SHP77 (cell line): ENCODE measurements around the gene TMEM134.

Experiments
- DNase-seq, 2 experiments: peaks; one replicate each; lab custom pipeline; 2025; lab: John Stamatoyannopoulos, UW

TMEM134 gene

DNA sequence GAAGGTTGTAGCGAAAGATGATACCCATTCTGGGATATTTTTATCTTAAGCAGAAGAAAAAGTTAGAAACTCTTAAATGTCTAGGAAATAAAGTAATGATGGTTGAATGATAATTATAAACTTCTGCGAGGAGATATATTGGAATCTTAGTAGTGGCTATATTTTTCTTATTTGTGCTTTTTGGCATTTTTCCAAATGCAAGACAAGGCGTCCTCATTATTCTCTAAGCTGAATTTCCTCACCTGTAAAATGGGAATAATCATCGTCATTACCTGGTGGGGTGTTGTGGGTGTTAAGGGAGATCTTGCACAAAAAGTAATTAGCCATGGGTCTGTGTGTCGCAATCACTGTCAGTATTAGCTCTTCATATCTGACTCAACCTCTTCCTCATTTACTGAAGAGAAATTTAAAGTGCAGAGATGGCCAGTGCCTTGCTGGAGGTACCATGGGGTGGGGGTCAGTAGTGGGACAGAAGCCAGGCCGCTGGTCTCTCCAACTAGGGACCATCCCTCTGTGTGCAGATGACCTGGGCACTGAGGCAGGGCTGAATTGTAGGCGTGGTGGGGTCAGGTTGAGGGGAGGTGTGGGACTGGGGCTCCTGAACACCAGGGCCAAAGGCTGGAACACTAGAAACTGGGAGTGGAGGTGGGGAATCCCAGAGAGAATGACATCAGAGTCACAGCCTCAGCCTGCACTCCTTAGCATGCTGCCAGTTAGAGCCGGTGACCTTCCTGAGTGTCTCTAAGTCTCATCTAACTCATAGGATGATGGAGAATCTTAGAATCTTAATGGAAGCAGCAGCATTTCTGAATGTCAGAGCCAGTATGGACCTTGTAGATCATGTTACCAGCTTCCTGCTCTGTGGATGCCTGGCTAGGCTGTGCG, 32.0 kb upstream of the TMEM134 start:
- no peak for DNase-seq

- no peak for DNase-seq
These were observed 31.4 kb upstream of the TMEM134 start for GRCh38 chr11:67500484-67500821.

DNA sequence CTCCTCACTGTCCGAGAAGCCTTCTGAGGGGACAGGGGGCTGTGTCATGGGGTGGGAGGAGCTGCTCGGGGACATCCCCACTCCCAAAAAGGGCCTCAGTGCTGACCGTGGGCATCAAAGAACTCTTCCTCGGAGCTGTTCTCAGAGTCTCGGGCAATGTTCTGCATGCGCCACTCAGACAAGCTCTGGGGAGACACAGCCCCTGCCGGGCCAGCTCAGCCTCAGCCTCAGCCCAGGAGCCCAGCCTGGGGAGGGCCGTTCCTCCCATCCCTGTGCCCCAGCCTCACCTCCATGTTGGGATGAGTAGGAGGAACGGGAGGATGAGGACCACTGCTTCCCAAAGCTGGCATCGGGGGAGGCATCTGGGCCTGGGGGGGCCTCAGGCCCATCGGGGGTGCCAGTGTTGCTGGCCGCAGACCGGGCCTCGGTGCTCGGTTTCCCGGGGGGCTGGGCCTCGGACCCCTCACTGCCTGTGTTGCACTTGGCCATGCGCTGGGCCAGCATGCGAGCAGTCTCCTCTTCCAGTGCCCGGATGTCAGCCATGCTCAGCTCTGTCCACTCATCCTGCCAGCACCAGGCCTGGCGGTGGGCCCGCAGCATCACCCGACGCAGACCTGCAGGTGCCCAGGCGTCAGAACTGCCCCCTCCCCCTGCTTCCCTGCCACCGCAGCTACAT, 30.9 kb upstream of the TMEM134 start:
- DNase-seq = no peak

- DNase-seq = no peak
These were observed 29.5 kb upstream of the TMEM134 start for GRCh38 chr11:67498544-67498972.

- no peak for DNase-seq
These were observed 28.7 kb upstream of the TMEM134 start for GRCh38 chr11:67497656-67498291.

- DNase-seq = no peak
These were observed 27.1 kb upstream of the TMEM134 start for GRCh38 chr11:67496113-67496512.

DNA sequence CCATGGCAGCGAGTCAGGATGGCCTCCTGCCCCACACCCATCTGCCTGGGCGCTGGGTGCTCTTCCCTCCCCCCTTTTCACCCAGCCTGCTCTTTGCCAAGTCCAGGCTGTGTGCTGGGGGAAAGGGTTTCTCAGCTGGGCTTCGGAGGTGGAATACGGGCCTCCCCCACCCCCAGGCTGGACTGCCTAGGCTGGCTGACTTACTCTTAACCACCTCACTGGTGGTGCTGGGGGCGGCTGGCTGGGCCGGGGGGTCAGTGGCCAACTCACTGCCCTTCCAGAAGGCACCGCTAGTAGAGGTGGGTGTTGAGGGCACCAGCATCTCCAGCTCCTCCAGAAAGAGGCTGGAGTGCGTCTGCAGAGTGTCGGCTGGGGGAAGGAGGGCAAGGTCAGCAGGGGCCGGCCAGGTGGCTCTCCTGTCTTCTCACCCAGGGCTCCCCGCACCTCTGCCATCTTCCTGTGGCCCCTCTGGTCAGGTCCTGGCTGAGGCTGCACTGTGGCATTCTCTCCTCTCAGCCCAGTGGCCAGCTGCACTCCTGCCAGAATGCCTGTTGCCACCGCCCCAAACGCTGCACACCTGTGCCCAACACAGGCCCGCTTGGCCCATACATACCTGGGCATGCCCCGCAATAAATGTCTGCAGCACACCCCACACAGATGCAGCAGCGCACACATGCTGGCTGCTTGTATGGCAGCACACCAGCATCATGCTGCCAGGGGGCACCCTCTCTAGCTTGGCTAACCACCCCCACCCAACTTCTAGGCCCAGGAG, 26.4 kb upstream of the TMEM134 start:
- no peak for DNase-seq

DNA sequence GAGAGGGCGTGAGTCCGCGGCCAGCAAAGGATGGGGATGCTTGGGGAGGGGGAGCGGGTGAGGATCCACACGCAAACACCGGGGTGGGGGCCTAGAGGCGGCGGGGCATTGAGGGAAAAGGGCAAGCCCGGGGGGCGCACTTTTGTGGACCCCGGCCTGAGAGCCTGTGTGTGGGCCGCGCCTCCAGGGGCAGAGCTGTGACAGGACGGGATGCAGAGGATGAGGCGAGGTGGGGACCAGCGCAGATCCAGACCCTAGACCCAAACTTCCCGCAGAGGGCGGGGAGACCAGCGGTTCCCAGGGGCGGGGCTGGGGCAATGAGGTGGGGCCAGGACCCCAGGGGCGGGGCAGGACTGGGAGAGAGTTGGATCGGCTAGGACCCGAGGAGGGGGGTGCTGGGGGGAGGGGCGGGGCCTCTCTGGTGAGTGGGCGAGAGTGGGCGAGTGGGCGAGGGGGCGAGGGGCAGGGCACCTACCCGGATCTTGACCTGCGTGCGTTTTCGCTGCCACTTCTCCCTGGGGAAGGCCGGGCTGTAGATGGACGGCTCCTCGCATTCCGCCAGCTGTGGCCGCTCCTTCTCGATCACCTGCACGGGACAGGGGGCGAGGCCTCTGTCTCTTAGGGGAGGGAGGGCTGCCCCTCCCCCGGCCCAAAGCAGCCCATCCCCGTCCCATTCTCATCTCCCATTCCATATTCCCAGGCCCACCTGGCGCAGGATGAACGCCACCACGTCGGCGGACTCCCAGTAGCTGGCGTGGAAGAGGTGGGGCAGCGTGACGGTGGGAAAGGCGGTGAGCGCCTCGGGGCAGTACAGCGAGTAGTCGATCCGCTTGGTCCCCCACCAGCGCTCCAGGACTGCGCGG, 25.6 kb upstream of the TMEM134 start:
- DNase-seq = no peak

DNA sequence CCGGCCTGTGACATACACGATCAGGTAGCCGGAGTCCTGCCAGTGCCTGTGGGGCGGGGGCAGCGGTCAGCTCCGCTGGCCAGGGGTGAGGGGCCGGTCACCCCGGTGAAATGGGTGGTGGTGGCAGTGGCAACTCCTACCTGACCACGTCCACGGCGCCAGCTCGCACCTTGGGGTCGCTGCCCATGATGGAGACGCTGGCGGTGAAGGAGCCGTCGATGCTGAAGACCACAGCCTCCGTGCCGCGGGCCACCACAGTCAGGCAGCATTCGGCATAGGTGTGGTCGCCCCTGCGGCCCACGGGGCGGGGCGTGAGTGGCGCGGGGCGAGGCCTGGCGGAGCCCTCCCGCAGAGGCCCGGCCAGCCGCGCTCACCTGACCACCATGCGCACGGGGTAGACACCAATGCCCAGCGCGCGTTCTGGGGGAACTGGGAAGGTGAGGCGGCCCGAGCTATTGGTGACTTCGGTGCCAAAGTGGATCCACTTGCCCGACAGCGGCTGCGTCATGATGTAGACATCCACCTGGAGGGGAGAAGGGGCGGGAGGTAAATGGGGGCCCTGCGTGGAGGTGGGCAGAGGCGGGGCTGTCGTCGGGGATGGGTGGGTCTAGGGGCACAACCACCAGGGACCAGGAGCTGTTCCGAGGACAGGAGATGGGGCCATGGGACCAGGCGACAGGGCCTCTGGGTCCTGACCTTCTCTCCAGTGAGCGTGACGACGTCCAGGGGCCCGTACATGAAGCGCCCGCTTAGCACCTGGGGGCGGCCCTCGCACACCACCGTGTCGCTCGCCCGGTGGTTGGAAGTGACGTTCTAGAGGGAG, 24.7 kb upstream of the TMEM134 start:
- no peak for DNase-seq

GRCh38 chr11:67492801-67493547, 23.9 kb upstream of the TMEM134 start:
- DNase-seq = no peak

DNA sequence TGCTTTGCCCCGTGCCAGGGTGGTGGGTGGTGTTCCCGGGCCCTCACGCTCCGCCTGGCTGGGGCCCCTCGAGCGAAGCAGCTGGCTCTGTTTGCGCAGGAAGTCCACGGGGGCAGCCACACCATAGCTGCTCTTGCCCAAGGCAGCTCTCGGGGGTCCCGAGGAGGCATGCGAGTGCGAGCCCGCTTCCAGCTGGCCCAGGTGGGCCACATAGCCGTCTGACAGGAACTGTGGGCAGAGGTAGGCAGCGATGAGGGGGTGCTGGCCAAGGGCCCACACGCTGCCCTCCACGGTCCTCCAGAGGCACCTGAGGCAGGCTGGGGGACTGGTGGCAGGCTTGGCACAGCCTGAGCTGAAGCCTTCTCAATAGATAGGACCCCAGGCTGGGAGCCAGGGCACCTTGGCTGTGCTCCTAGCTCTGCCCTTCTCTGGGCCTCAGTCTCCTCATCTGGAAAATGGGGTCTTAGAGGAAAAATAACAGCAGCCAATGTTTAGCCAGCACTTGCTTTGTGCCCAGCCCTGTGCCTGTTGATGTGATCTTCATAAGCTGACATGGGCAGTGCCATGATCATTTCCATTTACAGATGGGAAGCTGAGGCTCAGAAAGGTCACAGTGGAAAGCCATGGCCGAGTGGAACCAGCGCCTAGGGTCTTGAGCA, 23.1 kb upstream of the TMEM134 start:
- DNase-seq = no peak

GRCh38 chr11:67491276-67492068, 22.4 kb upstream of the TMEM134 start:
- no peak for DNase-seq

DNA sequence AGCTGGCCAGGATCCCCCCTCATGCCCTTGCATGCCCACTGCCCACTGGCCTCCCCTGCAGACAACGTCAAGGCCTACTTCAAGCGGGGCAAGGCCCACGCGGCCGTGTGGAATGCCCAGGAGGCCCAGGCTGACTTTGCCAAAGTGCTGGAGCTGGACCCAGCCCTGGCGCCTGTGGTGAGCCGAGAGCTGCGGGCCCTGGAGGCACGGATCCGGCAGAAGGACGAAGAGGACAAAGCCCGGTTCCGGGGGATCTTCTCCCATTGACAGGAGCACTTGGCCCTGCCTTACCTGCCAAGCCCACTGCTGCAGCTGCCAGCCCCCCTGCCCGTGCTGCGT, 21.6 kb upstream of the TMEM134 start:
- DNase-seq = no peak

GRCh38 chr11:67489885-67490726, 21.1 kb upstream of the TMEM134 start:
- DNase-seq = no peak

GRCh38 chr11:67489203-67489884, 20.3 kb upstream of the TMEM134 start:
- DNase-seq = no peak

DNA sequence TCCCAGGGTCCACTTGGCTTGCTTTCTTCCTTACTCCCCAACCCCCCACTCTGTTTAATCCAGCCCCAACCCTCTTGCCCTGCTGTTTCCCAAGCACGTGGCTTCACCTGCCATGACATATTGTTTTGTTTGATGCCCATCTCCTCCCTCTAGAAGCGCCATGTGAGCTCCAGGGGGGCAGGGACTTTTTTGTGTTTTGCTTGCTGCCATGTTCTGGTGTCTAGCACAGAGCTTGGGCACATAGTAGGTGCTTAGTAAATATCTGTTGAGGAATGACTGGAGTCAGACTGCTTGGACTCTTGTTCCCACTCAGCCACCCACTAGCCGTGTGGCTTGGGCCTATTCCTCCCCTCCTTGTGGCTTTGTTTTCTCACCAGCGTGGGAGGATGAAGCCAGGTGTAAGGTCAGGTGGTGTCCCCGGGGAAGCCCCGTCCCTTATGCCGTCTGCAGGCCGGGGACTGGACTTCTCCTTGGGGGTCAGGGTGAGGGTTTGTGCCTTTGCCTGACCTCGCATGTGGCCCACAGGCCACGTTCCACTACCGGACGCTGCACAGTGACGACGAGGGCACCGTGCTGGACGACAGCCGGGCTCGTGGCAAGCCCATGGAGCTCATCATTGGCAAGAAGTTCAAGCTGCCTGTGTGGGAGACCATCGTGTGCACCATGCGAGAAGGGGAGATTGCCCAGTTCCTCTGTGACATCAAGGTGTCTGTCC, 17.6 kb upstream of the TMEM134 start:
- DNase-seq = no peak
